Cerebellar nuclear complex (tissue), 1 donor: ENCODE measurements around the gene OR3A3.
"Not testable (repeated sequence)": the region's sequence is repeated elsewhere in the genome, so short reads cannot be mapped to it uniquely, and the experiment has no call there.

Experiments
- DNase-seq, 2 experiments: peaks; one replicate each; lab custom pipeline; 2025; lab: John Stamatoyannopoulos, UW

The OR3A3 gene

GRCh38 chr17:3411070-3411469, at the start of gene OR3A3:
TSS of gene OR3A3 (plus strand) at chr17:3411370.
- DNase-seq: no peak

GRCh38 chr17:3371167-3371566, 40.0 kb upstream of the OR3A3 start:
- not testable (repeated sequence) for DNase-seq

- DNase-seq: no peak
Observed at GRCh38 chr17:3378321-3378720, 32.8 kb upstream of the OR3A3 start.

GRCh38 chr17:3381957-3382356, 29.2 kb upstream of the OR3A3 start:
- DNase-seq: no peak

GRCh38 chr17:3385869-3386816, 25.0 kb upstream of the OR3A3 start, which contains the start of gene OR3A2:
TSS of gene OR3A2 (minus strand) at chr17:3386308.
- DNase-seq: no peak

GRCh38 chr17:3389791-3390190, 21.4 kb upstream of the OR3A3 start:
- no peak for DNase-seq

- not testable (repeated sequence) for DNase-seq
Observed at GRCh38 chr17:3397801-3398200, 13.4 kb upstream of the OR3A3 start.

GRCh38 chr17:3398310-3398709, 12.9 kb upstream of the OR3A3 start, which contains the start of gene OR1E1:
TSS of gene OR1E1 (minus strand) at chr17:3398410. CDS start at chr17:3398410, 0 bp downstream.
- no peak for DNase-seq

GRCh38 chr17:3400055-3400454, 11.1 kb upstream of the OR3A3 start:
- DNase-seq: no peak

- DNase-seq: no peak
Observed at GRCh38 chr17:3401786-3402185, 9.4 kb upstream of the OR3A3 start.

- not testable (repeated sequence) for DNase-seq
Observed at GRCh38 chr17:3403856-3404255, 7.3 kb upstream of the OR3A3 start.

GRCh38 chr17:3412216-3412615, 1.0 kb downstream of the OR3A3 start:
- not testable (repeated sequence) for DNase-seq

- no peak for DNase-seq
Observed at GRCh38 chr17:3415610-3416009, 4.4 kb downstream of the OR3A3 start.

GRCh38 chr17:3418222-3418621, 7.1 kb downstream of the OR3A3 start:
- no peak for DNase-seq

GRCh38 chr17:3433215-3433614, 22.0 kb downstream of the OR3A3 start:
- DNase-seq: not testable (repeated sequence)

- DNase-seq: no peak
Observed at GRCh38 chr17:3433741-3434140, 22.6 kb downstream of the OR3A3 start, which contains the start of gene OR1E2. TSS of gene OR1E2 (minus strand) at chr17:3433841. CDS start at chr17:3433841, 0 bp downstream.

- no peak for DNase-seq
Observed at GRCh38 chr17:3438368-3438767, 27.2 kb downstream of the OR3A3 start.

- no peak for DNase-seq
Observed at GRCh38 chr17:3440451-3440850, 29.3 kb downstream of the OR3A3 start.

GRCh38 chr17:3447625-3448024, 36.5 kb downstream of the OR3A3 start:
- no peak for DNase-seq

- DNase-seq: no peak
Observed at GRCh38 chr17:3448059-3448665, 37.0 kb downstream of the OR3A3 start.

- not testable (repeated sequence) for DNase-seq
Observed at GRCh38 chr17:3466355-3466754, 55.2 kb downstream of the OR3A3 start.

- no peak for DNase-seq
Observed at GRCh38 chr17:3469529-3469928, 58.4 kb downstream of the OR3A3 start.

- DNase-seq: no peak
Observed at GRCh38 chr17:3471599-3471998, 60.4 kb downstream of the OR3A3 start, which contains the start of gene SPATA22. TSS of gene SPATA22 (minus strand) at chr17:3471819. CDS start at chr17:3469325, 2,494 bp downstream.
